ENCODE measurements around the gene EXO1. TPM values are rescaled to one million over a fixed set of nuclear protein-coding genes. Genes with fewer than 3 reads are reported as not detected.
"Not testable (repeated sequence)": the region's sequence is repeated elsewhere in the genome, so short reads cannot be mapped to it uniquely, and the experiment has no call there.

EXO1 gene
- total RNA-seq, 1 donor from 2014 or later = 5.9 TPM

DNA sequence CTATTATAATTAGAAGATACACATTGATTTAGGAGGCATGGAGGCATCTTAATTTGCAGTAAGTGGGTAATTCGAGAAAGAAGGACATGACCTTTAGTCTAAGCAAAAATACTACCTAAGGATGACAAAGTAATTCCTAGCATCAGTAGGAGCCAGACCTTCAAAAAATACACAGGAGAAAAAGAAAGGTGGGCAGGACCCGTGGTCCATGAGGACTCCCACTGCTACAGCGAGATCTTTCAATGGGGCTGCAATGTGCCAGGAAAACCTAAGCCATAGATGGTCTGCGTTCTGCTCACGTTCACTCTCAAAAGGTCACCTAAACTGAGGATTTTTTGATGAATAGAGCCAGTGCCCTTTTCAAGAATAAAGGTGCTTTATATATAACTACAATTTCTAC is 10.6 kb upstream of the EXO1 start:
- DNase-seq = no peak

DNA sequence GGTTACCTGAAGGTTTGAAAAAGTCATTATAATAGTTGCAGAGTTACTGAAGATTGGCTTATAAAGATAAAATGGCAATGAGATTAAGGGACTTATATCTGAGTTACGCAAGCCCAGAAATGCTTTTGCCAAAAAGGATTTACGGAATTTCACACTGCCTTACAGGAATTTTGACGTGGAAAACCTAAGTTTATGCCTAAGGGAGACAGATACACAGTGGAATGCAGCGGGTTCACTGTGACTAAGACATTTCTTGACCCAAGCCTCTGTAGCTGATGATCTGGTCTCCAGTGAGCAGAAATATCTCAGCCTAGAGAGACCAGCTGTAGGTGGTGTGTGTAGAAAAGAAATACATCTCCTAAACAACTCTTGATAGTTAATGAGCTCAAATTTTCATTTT is 10.1 kb upstream of the EXO1 start:
- DNase-seq = no peak

DNA sequence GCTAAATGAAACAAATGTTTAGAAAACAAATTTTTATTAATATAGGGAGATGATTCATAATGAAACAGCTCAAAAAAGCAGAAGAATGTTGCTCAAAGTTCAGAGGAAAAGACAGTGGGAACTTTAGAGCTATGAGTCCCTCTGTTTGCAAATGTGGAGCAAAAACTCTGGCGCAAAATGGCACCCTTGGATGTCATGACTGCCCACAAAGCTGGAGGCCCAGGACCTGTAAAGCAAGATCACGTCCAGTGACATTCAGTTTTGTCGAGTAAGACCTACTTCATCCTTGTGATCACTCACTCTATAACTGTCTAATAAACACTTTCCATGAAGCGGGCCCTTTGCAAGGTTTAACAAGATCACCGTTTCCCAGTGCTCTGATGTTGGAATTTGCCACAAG is 9.1 kb upstream of the EXO1 start:
- no peak for DNase-seq

DNA sequence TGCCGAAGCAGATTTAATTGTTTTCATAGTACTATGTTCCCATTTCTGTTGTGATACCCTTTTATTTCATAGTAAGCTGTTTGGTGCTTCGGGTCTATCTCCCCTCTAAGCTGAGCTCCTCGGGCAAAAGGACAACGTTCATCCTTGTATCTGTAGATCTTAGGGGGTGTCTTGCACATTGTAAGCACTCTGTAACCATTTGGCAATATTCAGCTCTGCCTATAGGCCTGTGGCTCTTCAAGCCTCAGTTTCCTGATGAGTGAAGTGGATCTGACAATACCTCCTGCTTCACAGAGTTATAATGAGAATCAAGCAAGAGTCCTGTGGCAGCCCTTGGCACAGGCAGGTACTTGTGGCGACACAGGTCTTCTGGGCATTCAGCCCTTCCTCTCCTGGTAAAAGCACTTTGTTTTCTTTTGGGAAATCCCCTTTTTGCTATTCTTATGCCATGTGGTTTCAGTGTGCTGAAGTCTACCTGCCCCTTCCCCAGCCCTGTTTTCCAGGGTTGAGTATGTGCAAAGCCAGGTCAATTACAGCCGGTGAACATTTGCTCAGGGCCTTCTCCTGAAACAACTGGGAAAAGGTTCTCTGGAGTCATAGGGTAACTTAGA is 8.5 kb upstream of the EXO1 start:
- no peak for DNase-seq

DNA sequence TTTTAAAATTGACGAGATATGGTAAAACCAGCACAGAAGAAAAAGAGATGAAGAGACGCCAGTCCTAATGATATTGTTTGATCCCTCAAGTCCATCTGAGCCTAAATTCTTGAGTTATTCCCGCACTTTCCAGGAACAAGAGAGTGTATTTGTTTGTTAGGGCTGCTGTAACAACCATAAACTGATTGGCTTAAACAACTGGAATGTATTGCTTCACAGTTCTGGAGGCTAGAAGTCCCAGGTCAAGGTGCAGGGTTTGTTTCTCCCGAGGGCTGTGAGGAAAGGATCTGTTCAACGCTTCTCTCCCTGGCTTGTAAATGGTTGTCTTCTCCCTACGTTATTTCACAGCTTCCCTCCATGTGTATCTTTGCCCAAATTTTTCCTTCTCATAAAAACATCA is 7.8 kb upstream of the EXO1 start:
- no peak for DNase-seq

DNA sequence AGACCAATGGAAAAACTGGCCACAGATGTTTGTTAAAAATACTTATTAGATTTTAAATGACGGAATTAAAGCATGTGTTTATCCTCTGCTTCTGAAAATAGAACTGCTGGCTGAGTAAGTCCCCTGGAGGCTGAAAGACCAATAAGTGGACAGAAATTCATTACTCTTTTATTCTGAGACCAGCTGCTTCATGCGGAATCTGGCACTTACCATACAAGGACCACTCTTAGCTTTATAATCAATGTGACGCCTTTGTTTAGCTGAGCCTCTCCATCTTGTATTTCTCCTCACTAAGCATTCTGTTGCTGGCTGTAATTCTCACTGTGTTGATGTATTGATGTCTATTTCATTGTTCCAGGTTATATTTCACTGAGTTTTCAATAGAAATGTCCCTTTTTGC is 6.3 kb upstream of the EXO1 start:
- no peak for DNase-seq

DNA sequence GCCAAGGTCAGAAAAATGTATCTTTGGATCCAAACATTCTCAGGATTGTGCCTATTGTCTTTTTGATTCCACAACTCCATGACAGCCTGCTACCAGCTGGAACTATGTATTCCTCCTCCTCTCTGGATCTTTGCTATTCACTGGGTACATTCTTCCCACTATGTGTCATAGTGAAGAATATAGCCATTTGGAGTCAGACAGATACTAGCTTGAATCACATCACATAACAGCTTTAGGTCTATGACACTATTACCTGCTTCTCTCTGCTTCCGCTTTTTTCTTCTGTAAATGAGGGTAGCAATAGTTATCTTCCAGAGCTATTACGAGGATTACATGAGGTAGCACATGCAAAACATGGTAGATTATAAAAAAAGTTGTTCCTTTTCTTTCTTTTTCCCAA is 5.4 kb upstream of the EXO1 start:
- DNase-seq = no peak

DNA sequence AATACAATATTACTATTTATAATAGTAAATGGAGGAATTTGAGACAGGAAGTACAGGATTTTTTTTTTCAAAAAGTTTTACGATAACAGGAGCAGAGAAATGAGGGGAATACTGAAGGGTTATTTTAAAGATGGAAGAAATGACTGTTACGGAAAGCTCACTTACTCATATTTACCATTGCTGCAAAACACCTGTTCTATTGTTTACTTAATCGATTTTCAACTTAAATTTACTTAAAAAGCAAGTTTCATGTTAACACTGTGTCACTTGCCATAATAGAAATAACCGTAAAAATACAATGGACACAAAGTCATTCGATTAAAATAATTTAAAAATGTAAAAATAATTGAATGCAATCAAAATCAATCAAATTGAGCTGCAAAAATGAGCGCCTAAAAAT is 3.4 kb upstream of the EXO1 start:
- no peak for DNase-seq

DNA sequence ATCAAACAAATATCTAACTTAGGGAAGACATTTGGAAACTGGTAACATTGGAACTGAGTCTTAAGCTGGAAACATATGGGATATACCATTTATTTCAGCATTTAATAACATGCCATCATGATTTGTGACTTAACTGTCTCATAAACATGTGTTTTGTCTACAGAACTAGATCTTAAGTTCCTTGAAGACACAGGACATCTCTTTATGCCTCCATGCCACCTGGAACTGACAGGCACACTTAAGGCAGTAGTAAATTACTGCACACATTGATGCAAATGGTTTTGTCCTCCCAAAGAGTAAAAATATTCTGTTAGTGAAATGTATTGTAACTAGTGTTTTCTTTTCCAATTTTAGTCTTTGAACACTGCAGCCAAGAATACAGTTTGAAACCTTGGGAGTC is 1.6 kb upstream of the EXO1 start:
- no peak for DNase-seq

DNA sequence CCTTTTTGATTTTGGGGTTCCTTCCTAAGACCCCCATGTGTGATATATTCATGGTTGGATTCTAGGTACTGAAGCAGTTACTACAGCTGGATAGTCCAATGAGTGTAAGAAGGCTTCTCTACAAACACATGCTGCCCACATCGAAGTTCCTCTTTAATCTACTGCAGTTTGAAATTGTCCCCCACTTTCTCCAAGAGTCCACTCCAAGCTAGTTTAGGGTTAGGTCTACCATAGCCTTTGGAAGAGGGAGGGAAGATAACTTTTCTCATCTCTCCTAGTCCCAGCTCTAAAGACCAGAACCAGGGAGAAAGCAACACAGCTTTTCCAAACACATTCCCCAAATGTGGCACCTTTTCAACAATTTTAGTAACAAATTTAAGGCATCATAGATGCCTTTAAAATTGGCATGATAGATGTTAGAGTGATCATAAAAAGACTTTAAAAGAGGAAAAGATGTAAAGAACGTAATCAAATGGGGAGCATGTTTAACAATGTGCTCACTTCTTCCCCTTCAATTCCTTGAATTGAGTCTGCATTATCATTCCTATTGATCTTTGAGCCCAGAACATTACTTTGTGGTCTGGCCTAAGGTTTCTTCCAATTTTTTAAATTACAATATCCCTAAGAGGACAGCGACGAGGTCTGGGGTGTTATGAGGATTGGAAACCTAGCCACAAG is 1.0 kb upstream of the EXO1 start:
- DNase-seq = no peak

DNA sequence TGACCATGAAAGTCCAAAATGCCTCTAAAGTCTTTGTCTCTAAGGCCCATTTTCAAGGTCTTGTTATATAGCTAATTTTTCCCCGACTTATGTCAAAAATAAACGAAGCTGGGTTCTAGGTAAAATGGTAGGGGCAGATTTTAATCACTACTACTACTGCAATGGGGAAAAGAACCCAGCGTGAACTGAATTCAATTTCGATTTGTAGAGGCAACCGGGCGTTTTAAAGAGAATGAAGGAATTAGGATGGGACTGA is 536 bp upstream of the EXO1 start:
- DNase-seq = no peak

DNA sequence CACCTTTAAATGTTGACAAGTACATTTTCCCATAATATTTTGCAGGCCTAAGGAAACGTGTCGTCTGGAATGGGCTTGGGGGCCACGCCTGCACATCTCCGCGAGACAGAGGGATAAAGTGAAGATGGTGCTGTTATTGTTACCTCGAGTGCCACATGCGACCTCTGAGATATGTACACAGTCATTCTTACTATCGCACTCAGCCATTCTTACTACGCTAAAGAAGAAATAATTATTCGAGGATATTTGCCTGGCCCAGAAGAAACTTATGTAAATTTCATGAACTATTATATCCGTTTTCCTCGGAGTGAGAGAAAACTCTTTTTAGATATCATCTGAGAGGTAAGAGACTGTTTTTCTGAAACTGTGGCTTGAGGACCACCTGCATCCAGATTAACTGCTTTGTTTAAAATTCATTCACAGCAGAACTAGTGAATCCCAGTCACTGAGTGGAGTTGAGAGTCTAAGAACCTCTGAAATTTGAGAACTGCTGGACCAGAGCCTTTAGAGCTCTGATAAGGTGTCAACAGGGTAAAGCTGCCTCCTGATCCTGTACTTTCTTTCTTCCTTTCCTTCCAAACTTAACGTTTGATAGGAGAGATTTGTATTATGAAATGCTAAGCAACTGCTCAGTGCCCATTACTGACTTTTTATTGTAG is 811 bp downstream of the EXO1 start:
- no peak for DNase-seq

DNA sequence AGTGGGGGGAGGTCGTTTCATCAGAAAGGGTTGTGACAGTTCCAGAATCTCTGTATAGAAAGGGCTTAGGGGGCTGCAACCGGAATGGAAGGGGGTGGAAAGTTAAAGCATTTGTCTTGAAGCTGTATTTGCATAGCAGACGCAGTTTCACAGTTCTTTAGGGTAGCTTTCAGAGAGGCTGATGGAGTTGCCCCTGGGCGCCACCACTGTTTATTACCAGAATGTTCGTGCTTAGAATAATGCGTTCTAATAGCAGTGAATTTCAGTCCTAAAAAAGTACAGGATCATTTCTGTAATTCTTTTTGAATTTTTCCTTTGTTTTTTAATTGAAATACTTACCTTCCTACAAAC is 1.3 kb downstream of the EXO1 start:
- DNase-seq = no peak

DNA sequence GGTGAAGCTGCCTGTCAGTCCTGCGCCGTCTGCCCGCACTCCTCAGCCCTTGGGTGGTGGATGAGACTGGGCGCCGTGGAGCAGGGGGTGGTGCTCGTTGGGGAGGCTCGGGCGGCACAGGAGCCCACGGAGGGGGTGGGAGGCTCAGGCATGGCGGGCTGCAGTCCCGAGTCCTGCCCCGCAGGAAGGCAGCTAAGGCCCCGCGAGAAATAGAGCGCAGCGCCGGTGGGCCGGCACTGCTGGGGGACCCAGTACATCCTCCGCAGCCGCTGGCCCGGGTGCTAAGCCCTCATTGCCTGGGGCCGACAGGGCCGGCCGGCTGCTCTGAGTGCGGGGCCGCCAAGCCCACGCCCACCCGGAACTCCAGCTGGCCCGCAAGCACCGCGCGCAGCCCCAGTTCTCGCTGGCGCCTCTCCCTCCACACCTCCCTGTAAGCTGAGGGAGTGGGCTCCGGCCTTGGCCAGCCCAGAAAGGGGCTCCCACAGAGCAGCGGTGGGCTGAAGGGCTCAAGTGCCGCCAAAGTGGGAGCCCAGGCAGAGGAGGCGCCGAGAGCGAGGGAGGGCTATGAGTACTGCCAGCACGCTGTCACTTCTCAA is 7.6 kb downstream of the EXO1 start:
- not testable (repeated sequence) for DNase-seq

DNA sequence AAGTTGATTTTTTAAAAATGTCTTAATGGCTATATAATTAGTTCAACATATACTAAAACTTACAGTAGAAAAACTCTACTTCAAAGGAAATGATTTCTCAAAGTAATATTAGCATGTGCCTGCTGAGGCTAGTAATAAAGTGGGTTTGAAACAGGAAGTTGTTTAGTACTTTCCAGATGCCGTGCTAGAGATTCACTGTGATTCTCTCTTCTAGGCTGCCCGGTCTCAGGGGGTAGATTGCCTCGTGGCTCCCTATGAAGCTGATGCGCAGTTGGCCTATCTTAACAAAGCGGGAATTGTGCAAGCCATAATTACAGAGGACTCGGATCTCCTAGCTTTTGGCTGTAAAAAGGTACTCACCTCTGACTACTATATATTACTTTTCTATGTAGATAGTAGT is 9.1 kb downstream of the EXO1 start:
- no peak for DNase-seq

DNA sequence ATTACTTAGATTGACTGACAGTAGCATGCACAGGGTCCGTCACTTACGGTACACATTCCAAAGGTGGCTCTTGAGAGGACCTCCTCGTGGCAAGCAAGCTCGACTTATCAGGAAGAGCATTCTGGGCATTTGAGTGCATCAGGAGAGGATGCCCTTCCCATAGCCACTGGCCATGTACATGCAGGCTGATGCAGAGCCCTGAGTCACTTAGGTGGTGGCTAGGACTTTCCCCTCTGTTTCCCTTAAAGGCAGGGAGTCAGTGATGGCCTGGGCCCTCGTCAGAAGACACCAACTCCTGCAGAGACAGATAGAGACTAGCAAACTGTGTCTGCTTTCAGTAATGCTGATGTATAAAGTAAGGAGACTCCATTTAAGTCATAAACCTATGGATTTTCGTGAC is 12.9 kb downstream of the EXO1 start:
- no peak for DNase-seq

DNA sequence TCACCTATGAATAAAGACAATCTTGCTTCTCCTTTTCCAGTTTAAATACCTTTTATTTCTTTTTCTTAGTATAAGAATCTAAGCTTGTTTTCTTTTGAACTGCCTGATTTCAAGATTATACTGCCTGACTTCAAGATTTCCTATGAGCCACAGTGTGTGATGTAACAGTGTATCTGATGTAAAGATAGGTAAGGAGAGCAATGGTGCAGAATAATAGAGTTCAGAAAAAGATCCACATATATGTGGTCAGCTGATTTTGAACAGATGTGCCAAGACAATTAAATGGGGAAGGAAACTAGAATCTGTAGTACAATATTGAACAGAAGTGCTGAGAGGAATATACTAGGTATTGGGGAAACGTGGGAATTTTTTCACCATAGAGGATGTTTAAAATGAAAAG is 21.0 kb downstream of the EXO1 start:
- DNase-seq = no peak

DNA sequence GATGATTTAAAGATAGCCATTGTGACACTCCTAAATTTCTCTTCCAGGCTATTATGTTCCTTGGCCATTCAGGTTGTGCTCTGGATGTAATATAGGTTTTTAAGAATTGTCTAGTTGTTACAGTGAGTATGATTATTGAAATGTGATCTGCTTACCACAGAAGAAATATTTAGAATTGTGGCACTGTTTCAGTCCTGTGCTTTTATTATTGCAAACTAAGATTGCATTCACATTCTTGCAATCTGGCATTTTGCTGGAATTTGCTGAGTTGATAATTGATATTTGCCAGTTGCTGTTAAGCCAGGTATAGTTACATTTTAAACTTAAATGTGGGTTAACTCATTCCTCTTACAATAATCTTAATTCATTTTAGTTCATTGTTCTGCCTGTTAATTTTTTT is 22.3 kb downstream of the EXO1 start:
- no peak for DNase-seq

DNA sequence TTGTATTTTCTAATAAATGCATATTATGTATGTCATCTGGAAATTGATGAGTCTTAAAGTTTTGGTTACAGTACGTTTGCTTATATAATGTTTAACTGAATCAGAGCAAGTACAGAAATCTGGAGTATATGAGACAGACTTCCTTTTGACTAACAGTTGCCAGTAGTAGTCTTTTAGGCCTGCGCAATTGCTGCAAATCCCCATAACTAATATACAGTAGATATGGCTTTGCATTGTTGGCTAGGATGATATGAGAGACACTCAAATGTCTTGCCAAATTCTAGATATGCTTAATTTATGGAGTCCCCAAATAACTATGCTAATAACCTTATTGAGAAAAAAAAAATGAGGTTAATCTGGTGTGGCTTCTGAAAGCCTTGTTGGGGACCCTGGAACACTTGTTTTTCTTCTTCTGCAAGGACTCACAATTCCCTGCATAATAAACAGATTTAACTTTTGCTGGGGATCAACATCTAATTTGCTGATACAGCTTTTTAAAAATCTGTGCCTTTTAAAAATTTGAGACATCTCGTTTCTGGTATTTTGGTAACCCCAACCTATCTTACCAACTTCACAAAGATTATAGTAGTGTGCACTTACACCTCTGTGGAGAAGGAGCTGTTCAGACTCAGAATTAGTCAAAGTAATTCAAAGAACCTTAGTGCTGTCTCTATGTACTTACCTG is 22.9 kb downstream of the EXO1 start:
- DNase-seq = no peak

DNA sequence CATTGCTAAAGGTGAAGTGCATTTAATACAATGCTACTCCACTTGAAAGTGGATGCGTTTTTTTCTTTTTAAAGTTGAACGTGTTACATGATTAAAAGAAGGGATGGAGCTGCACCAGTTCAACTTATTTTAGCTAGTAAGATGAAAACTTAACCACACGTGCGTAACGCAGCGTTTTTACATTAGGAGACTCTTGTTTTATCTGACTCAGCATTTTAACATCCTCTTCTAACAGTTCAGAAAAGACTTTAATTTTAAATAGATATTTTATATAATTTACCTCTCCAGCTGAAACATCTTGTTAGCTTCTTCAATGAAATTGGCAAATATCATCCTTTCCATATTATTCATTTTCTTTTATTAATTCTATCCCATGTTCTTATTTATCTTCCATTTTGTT is 33.4 kb downstream of the EXO1 start:
- DNase-seq = no peak

DNA sequence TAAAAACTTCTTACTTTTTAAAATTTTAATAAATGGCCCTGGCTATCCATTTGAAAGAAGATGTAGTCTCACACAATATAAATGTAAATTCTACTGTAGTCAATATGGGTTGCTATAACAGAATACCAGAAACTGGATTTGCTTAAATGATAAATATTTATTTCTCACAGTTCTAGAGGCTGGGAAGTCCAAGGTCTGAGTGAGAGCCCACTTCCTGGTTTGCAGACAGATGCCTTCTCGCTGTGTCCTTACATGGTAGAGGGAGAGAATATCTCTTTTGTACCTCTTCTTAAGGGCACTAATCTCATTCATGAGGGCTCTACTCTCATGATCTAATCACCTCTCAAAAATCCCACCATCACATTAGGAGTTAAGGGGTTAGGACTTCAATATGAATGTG is 35.2 kb downstream of the EXO1 start:
- DNase-seq = no peak

DNA sequence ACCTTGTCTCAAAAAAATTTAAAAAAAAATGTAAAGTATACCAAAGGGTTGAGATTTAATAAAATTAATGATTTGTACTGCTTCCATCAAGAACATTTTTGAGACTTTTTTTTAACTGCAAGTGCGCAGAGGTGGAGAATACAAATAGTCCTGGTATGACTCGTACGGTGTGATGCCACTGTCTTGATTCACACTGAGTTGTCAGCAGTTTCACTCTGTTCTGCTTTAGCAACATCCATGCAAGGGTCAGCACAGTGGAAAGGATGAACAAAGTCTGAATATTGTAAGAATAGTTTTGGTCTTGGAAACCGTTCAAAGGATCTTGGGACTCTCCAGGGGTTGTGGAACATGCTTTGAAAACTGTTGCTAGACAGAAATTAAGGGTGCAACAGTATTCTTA is 40.2 kb downstream of the EXO1 start:
- no peak for DNase-seq

DNA sequence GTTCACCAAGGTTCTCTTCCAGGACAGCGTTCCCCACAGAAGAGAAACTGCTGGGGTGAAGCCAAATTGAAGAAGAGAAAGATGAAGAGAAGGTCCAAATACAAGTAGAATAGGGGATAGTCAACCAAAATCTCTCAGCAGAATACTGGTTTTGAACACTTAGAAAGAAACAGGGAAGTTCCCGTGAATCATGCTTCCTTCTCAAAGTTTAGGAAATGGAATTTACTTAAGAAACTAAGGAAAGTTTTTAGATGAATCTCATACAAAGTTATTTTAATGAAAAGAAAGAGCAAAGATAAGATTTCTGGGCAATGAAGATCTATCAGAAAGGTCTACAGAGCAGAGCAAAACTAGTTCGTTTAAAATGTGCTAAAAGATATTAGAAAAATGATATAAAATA is 43.3 kb downstream of the EXO1 start:
- DNase-seq = no peak

DNA sequence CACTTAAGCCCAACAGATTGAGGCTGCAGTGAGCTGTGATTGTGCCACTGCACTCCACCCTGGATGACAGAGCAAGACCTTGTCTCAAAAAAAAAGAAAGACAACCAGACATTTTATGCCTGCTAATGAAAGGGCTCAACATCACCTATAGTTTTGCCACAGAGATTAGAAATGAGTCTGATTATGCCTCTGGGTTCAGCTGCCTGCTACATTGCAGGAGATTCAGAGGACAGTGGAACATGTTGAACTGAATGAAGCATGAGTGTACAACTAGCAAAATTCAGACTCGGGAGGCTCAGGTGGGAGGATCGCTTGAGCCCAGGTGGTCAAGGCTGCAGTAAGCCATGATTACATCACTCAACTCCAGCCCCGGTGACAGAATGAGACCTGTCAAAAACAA is 46.0 kb downstream of the EXO1 start:
- no peak for DNase-seq
